Testis (tissue), 2 donors: ENCODE measurements around the gene CYB561A3.

Experiments used
- CTCF ChIP-seq, 3 experiments: fragments of 450-650 bp in 2 of 3; fragments of 200-600 bp in 1 of 3; sonication (generic) in 1 of 3; IDR thresholded peaks; one replicate each; pipeline ENCODE4 v1.5.1; 2016 to 2019; ENCODE audit warnings: antibody characterized with exemption in 3 of 3, mild to moderate bottlenecking in 2 of 3, moderate library complexity in 1 of 3
- POLR2A ChIP-seq: fragments of 450-650 bp; IDR thresholded peaks from one replicate; pipeline ENCODE4 v1.6.1; 2017; ENCODE audit warnings: antibody characterized with exemption, mild to moderate bottlenecking, moderate library complexity

DNA sequence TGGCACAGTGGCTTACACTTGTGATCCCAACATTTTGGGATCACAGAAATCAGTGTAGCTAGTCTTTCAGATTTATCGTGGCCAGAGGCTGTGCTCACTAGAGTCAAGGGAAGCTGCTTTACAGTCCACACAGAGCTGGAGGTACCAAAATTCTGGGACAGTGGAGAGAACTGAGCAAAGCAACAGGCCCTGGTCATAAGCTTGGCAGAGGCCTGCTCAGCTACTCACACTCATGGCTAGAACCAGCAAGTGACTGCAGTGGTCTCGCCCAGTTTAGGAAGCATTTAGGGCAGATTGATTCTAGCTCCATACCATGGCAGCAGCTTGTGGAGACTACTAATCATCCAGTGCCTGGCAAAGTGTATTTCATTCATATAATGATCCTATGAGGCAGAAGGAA, 39.5 kb upstream of the CYB561A3 start:
- TF ChIP-seq CTCF (IDR thresholded peaks at IDR 0.05) (no peak), POLR2A (no peak)
